Muscle of leg (tissue), 11 donors: ENCODE measurements around the gene IRX5. TPM values are rescaled to one million over a fixed set of nuclear protein-coding genes. Genes with fewer than 3 reads are reported as not detected.

Experiments
- DNase-seq: peaks from one replicate; pipeline ENCODE4 v3.0.0; 2013
- H3K27ac ChIP-seq: one replicate; pipeline ENCODE4 v1.5.1; 2013; ENCODE audit warnings: mild to moderate bottlenecking, low read length, control low read depth
- H3K27me3 ChIP-seq: one replicate; pipeline ENCODE4 v1.6.1; 2013; ENCODE audit warnings: low read length; ENCODE audit not compliant: control insufficient read depth, insufficient read depth
- H3K36me3 ChIP-seq: one replicate; pipeline ENCODE4 v1.6.1; 2013; ENCODE audit warnings: low read length; ENCODE audit not compliant: control insufficient read depth, insufficient read depth
- H3K4me1 ChIP-seq: one replicate; pipeline ENCODE4 v1.6.1; 2013; ENCODE audit warnings: low read length; ENCODE audit not compliant: control insufficient read depth, insufficient read depth
- H3K4me3 ChIP-seq: one replicate; pipeline ENCODE4 v1.5.1; 2013; ENCODE audit warnings: low read length, control low read depth
- H3K9me3 ChIP-seq: replicated peaks from 2 replicates; pipeline ENCODE4 v1.6.1; 2013; ENCODE audit warnings: low read depth, low read length; ENCODE audit not compliant: control insufficient read depth
- WGBS: methylation state at CpG from one replicate; pipeline ENCODE4 v1.1.5; 2013; ENCODE audit warnings: missing lambda C conversion rate; ENCODE audit not compliant: insufficient coverage; 5-methylcytosine and 5-hydroxymethylcytosine counted together
- polyA plus RNA-seq, 8 donors: library from polyadenylated mRNA; unstranded; fragments of 120-200 nt; gene quantifications; one replicate each; pipeline versions ENCODE4 v1.2.1 to v1.2.3, GENCODE V29; 2013; ENCODE audit warnings: inconsistent platforms in 1 of 8, low replicate concordance in 1 of 8; ENCODE audit not compliant: insufficient read length in 8 of 8, insufficient read depth in 1 of 8
- total RNA-seq: library from RNA; stranded (reverse); fragments of 120-200 nt; gene quantifications from one replicate; pipeline ENCODE4 v1.2.4, GENCODE V29; 2013

Gene IRX5
- total and polyA plus RNA-seq, 9 donors = 0.15 to 3.3 (median 0.54) TPM

DNA sequence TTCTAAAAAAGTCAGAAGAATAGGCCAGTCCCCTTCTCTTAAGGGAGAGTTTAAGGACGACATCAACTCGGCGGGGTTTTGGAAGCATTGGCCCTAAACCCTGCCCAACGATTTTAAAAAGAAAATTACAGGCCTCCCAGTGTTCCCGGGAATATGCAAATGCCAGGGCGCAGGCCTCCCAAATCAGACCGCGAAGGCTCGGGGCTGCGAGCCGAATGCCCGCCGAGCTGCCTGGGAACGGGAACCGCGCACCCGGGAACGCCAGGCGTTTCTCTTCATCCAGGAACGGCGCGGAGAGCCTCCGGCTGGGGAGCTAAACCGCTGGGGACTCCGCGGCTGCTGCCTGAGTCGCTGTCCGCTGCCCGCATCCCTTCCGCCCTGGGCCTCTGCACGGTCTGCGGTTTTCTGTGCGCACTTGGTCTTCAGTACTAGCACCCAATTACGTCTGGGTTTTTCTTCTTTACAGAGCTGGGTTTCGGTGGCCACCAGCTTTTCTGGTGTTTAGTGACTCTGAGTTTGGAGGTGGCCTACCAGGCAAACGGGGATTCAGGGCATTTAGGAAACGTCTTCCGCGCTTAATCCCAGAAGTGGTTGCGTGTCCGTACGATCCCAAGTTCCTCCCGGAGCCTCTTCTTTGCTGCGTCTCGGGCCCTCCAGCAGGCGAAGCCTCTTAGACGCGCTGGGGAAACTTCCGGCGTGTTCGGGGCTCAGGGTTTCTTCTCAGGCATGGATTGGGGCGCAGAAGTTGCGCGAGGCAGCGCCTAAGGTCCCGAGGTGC, 5.7 kb downstream of the IRX5 start:
- no peaks in the 10 kb centered on the region for H3K9me3 ChIP-seq
- peaks cover 93% of the 10 kb centered on the region for H3K27me3 ChIP-seq
- WGBS = 4% methylated on average over 53 of the region's 56 CpGs
- H3K4me1 ChIP-seq = peaks cover 55% of the 10 kb centered on the region
- H3K36me3 ChIP-seq = no peaks in the 10 kb centered on the region
- peak overlapping the region; percentile 28 for H3K4me3 ChIP-seq
- DNase-seq = peak; percentile 38
- H3K27ac ChIP-seq = no peak overlapping the region

GRCh38 chr16:54936979-54937670, 6.5 kb downstream of the IRX5 start:
- H3K4me3 ChIP-seq = peak overlapping the region; percentile 28
- no peaks in the 10 kb centered on the region for H3K36me3 ChIP-seq
- peaks cover 92% of the 10 kb centered on the region for H3K27me3 ChIP-seq
- no peak overlapping the region for H3K27ac ChIP-seq
- no peaks in the 10 kb centered on the region for H3K9me3 ChIP-seq
- WGBS = under 1% methylated on average over 21 of the region's 39 CpGs
- peak; percentile 63 for DNase-seq
- H3K4me1 ChIP-seq = peaks cover 47% of the 10 kb centered on the region

DNA sequence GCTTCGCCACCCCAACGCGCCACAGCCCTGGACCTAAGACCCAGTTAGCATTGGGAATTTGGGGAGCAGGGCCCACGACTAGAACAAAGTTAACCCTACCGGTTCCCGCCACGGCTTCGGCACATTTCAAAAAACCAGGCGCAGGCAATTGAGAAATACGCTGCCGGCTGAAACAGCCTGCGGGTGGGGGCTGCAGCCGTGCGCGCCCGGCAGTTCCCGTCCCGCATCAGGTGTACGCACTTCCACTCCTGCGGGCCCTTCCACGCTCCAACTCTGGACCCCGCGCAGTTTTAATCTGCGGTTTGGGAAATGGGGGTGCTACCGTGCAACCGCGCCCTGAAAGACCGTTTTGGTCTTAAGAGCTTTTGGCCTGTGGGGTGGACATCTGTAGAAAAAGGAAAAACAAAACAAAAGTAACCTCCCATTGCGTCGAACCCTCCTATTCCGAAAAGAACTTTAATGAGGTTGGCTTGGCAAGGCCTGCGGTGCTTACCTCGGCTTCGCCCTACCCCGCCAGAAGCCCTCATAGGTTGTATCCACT, 7.1 kb downstream of the IRX5 start:
- Histone ChIP-seq H3K4me3 (no peak overlapping the region), H3K36me3 (no peaks in the 10 kb centered on the region), H3K27ac (no peak overlapping the region), H3K27me3 (peaks cover 92% of the 10 kb centered on the region), H3K4me1 (peaks cover 41% of the 10 kb centered on the region), H3K9me3 (no peaks in the 10 kb centered on the region)
- peak; percentile 10 for DNase-seq
- WGBS = 8% methylated on average over 26 of the region's 35 CpGs

DNA sequence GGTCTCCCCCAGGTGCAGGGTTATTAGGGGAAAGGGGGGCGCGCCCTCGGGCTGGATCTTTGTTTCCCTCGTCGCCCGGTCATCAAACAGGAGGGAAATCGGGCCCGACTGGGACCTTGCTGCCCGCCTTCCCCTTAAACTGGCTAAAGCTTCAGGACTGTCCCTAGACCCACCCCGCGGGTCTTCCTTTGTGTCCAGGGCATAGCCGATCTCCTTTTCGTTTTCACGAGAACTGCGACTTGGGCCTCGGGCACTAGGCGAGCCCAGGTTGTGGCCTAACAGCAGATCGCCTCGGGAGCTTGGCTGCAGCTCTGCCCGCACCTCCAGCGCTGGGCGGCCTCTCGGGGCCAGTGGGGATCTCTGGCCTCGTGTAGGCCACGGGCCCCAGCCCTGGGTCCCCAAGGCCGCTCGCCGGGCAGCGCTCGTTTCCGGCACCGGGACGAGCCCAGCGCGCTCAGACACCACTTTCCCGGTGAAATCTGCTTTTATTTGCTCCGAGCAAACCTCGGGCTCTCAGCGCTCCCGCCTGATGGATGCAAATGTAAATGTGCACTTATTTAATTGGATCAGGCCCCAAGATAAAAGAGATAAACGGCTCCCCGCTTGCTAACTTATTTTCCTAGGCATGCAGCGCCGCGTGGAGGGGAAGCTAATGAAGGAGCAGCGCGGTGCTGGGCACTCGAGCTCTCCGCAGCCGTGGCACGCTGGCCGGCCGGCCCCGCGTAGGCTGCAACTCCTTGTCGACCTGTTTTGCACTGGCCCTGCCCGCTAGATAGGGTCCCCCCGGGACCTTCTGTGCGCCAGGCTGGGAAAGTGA, 7.8 kb downstream of the IRX5 start:
- Histone ChIP-seq H3K27ac (no peak overlapping the region), H3K27me3 (peaks cover 93% of the 10 kb centered on the region)
- DNase-seq = peak; percentile 30

DNA sequence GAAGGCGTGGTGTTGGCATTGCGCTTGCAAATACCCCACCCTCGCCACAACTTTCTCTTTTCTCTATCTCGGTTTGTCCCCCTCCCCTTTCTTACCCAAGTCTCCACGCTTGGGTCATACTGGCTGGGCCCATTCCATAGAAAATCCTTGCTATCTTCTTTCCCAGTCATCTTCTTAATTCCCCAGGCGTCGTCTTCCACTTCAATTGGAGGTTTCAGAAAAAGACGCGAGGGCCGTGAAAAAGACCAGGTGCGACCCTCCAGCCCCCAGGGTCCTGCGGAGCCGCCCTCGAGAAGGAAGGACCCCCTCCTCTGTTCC, 8.3 kb downstream of the IRX5 start:
- DNase-seq = no peak
- Histone ChIP-seq H3K27me3 (peaks cover 89% of the 10 kb centered on the region), H3K9me3 (no peaks in the 10 kb centered on the region), H3K4me1 (peaks cover 36% of the 10 kb centered on the region), H3K27ac (no peak overlapping the region), H3K4me3 (no peak overlapping the region), H3K36me3 (no peaks in the 10 kb centered on the region)
- 18% methylated on average over 5 of the region's 14 CpGs for WGBS

More for the DNA sequence above, 7.8 kb downstream of the IRX5 start:
- H3K9me3 ChIP-seq = no peaks in the 10 kb centered on the region
- peaks cover 38% of the 10 kb centered on the region for H3K4me1 ChIP-seq
- WGBS = 16% methylated on average over 57 of the region's 59 CpGs
- no peaks in the 10 kb centered on the region for H3K36me3 ChIP-seq
- H3K4me3 ChIP-seq = no peak overlapping the region

DNA sequence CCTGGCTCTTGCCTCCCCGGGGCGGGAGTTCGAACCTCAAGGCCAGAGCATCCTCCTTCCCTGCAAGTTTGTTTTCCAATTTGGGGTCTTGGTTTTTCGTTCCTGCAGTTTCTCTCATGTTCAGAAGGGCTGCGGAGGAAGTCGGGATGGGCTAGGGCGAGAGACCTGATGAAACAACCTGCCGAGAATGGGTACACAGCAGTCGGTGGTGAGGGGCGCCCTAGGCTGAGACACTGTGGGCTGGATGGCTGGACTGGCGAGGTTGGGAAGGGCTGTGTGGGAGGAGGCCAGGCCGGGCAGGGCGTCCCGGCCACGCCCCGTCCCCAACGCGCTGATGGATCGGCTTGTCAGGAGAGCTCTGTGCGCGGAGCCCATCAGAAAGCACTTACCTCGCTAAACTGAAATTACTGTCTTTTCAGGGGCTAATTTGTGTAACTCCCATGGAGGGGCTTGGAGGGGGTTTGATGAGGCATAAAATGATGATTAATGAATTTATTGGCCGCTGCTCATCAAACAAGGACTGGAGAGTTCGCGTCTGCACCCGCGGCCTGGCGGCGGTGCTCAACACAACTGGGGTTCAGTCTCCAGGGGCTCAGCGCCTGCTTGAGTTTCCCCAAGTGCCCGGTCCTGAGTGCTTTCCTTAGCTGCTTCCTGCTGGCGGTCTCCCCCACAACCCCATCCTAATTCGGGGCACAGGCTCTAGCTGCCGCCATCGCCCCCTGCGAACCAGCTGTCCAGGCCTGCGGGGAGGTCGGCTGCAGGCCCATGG, 9.0 kb downstream of the IRX5 start:
- no peaks in the 10 kb centered on the region for H3K36me3 ChIP-seq
- peaks cover 89% of the 10 kb centered on the region for H3K27me3 ChIP-seq
- no peaks in the 10 kb centered on the region for H3K9me3 ChIP-seq
- H3K4me3 ChIP-seq = no peak overlapping the region
- no peak overlapping the region for H3K27ac ChIP-seq
- H3K4me1 ChIP-seq = peaks cover 36% of the 10 kb centered on the region
- 33% methylated on average over 32 of the region's 38 CpGs for WGBS
- DNase-seq = no peak

DNA sequence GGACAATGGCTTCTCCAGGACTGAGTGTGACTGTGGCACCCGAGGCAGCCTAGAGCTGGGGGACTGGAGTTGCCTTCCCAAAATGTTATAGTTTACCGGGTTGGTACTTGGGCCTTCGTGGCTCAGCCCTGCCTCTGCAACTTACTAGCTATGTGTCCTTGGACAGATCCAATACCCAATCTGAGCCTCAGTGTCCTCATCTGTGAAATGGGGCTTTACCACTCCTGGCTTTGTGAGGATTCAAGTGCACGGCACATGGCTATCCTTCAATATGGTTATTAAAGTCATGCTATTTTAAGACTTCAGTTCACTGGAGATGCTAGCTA, 9.6 kb downstream of the IRX5 start:
- 66% methylated on average over 3 of the region's 4 CpGs for WGBS
- no peaks in the 10 kb centered on the region for H3K36me3 ChIP-seq
- H3K9me3 ChIP-seq = no peaks in the 10 kb centered on the region
- DNase-seq = no peak
- no peak overlapping the region for H3K27ac ChIP-seq
- H3K4me1 ChIP-seq = peaks cover 32% of the 10 kb centered on the region
- H3K27me3 ChIP-seq = peaks cover 89% of the 10 kb centered on the region
- no peak overlapping the region for H3K4me3 ChIP-seq

DNA sequence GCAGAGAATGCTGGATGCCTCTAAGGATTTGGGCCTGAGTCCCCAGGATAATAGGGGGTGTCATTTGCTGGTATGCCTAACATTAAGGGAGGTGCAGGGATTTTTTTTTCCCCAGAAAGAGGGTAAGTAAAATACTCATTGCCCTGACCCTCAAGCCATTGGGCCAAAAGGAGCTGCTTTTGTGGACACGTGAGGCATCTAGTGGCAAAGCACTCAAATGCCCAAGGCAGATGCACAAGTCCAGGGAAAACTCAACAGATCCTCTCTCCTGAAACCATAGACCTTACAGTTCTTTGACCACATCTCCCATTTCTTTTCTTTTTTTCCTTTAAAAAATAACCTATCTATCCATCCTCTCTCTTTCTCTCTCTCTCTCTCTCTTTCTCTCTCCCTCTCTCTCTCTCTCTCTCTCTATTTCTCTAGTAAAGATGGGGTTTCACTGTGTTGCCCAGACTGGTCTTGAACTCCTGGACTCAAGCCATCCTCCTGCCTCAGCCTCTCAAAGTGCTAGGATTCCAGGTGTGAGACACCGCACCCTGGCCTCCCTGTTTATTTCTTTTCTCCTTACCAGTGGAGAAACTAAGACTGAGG, 11.8 kb downstream of the IRX5 start:
- H3K27me3 ChIP-seq = peaks cover 73% of the 10 kb centered on the region
- 78% methylated on average over 1 of the region's 2 CpGs for WGBS
- no peaks in the 10 kb centered on the region for H3K9me3 ChIP-seq
- no peak overlapping the region for H3K4me3 ChIP-seq
- H3K27ac ChIP-seq = no peak overlapping the region
- no peak for DNase-seq
- H3K36me3 ChIP-seq = no peaks in the 10 kb centered on the region
- peaks cover 15% of the 10 kb centered on the region for H3K4me1 ChIP-seq

- no peaks in the 10 kb centered on the region for H3K36me3 ChIP-seq
- no peak overlapping the region for H3K4me3 ChIP-seq
- DNase-seq = no peak
- H3K27me3 ChIP-seq = peaks cover 68% of the 10 kb centered on the region
- H3K9me3 ChIP-seq = no peaks in the 10 kb centered on the region
- 17% methylated on average over 1 of the region's 1 CpG for WGBS
- no peak overlapping the region for H3K27ac ChIP-seq
- no peaks in the 10 kb centered on the region for H3K4me1 ChIP-seq
Measured at GRCh38 chr16:54944002-54944401, 13.3 kb downstream of the IRX5 start.
